ENCODE results near the gene TWIST1. TPM values are rescaled to one million over a fixed set of nuclear protein-coding genes. Genes with fewer than 3 reads are reported as not detected.

TWIST1 gene
- 211 TPM for polyA plus RNA-seq (2012; ENCODE audit: insufficient read depth, insufficient read length, low read depth)

GRCh38 chr7:19117091-19117869, at the start of gene TWIST1:
Gene TWIST1 (minus strand): TSS chr7:19117636. CDS start chr7:19117321, 315 bp downstream.
- no peak for TF ChIP-seq CTCF (IDR thresholded peaks at IDR 0.05; ENCODE audit: low read depth, low read length)
- H3K9me3 ChIP-seq: no peaks in the 10 kb centered on the region
- peak; percentile 87 for DNase-seq
- no peaks in the 10 kb centered on the region for H3K4me1 ChIP-seq
- no peaks in the 10 kb centered on the region for H3K27me3 ChIP-seq
- H3K36me3 ChIP-seq: peaks cover 34% of the 10 kb centered on the region
- peak within 1 kb of the TSS; percentile 95 for H3K4me3 ChIP-seq (ENCODE audit: low read depth, low read length)

- Histone ChIP-seq H3K9me3 (no peaks in the 10 kb centered on the region), H3K27me3 (no peaks in the 10 kb centered on the region), H3K36me3 (no peaks in the 10 kb centered on the region), H3K4me1 (no peaks in the 10 kb centered on the region), H3K4me3 (ENCODE audit: low read depth, low read length) (no peak overlapping the region)
- no peak for TF ChIP-seq CTCF (IDR thresholded peaks at IDR 0.05; ENCODE audit: low read depth, low read length)
- no peak for DNase-seq
Measured at GRCh38 chr7:19161671-19162070, 44.2 kb upstream of the TWIST1 start.

GRCh38 chr7:19146699-19147098, 29.3 kb upstream of the TWIST1 start:
- Histone ChIP-seq H3K27me3 (no peaks in the 10 kb centered on the region), H3K4me1 (no peaks in the 10 kb centered on the region), H3K36me3 (no peaks in the 10 kb centered on the region), H3K4me3 (ENCODE audit: low read depth, low read length) (no peak overlapping the region), H3K9me3 (no peaks in the 10 kb centered on the region; the same call in 1 of the 2 replicates)
- DNase-seq: no peak
- no peak for TF ChIP-seq CTCF (IDR thresholded peaks at IDR 0.05; ENCODE audit: low read depth, low read length)

- TF ChIP-seq CTCF (IDR thresholded peaks at IDR 0.05; ENCODE audit: low read depth, low read length): no peak
- Histone ChIP-seq H3K4me1 (no peaks in the 10 kb centered on the region), H3K4me3 (ENCODE audit: low read depth, low read length) (no peak overlapping the region), H3K9me3 (no peaks in the 10 kb centered on the region; the same call in 1 of the 2 replicates), H3K36me3 (no peaks in the 10 kb centered on the region), H3K27me3 (no peaks in the 10 kb centered on the region)
- no peak for DNase-seq
Measured at GRCh38 chr7:19145434-19146115, 28.1 kb upstream of the TWIST1 start.

GRCh38 chr7:19144661-19145433, 27.4 kb upstream of the TWIST1 start, which contains the start of gene FERD3L:
Gene FERD3L (minus strand): TSS chr7:19145421. CDS start chr7:19145362, 59 bp downstream.
- Histone ChIP-seq H3K9me3 (no peaks in the 10 kb centered on the region; the same call in 1 of the 2 replicates), H3K4me3 (ENCODE audit: low read depth, low read length) (no peak within 1 kb of the TSS), H3K36me3 (no peaks in the 10 kb centered on the region), H3K4me1 (no peaks in the 10 kb centered on the region), H3K27me3 (no peaks in the 10 kb centered on the region)
- DNase-seq: peak; percentile 6
- no peak for TF ChIP-seq CTCF (IDR thresholded peaks at IDR 0.05; ENCODE audit: low read depth, low read length)
